HG03060 (cell line): ENCODE results near the gene PIK3R1.
A peak's percentile ranks its signal among the peaks of the same experiment; 100 is the strongest.

Source experiments
- ATAC-seq: cut with Tn5 transposase; IDR thresholded peaks from one replicate; pipeline ENCODE4 v1.9.1; 2021; ENCODE audit warnings: low read depth, moderate number of reproducible peaks; ENCODE audit not compliant: unreplicated experiment

PIK3R1 gene

GRCh38 chr5:68215208-68215897 lies at the start of gene PIK3R1:
Gene PIK3R1, plus strand, starts transcription at chr5:68215756. Its CDS starts 10,920 bp downstream, at chr5:68226676.
- ATAC-seq, result peak; percentile 52

GRCh38 chr5:68167195-68167651 lies 48.3 kb upstream of the PIK3R1 start:
- ATAC-seq, result no peak

DNA sequence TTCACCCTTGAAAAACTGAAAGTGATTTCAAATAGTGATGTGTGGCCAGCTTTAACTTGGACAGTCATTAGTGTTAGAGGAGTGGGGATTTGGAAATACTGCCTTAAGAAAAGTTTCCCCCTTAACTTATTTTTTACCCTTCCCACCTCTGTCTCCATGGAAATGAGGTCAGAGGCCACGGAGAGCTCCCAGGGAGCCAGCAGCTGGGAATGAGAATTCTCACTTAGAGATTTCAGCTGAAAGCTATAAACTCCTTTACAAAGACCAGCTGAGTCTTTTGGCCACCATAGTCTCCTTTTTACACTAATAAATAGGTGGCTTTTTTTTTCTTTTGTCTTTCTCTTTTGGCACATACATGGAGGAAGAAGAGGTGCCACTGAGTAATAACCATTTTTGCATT lies 45.7 kb upstream of the PIK3R1 start:
- ATAC-seq, result no peak

GRCh38 chr5:68170826-68171558 lies 44.6 kb upstream of the PIK3R1 start:
- ATAC-seq, result no peak

DNA sequence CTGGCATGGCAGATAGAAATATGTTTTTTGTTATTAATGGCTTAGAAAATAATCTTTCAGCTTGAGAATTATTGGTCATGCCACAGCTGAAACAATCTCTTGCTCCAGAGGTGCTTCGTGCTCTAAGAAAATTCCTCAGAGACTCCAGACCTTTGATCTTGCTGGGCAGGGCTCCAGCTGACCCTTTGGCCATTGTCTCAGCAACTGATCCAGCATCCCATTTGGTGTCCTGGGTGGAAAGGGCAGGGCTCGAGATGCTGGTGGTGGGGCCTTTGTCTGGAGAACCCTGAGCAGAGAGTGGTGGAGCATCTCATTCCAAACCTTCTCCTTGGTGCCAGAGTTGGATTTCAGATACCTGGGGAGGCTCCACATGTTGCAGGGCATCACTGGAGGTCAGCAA lies 43.2 kb upstream of the PIK3R1 start:
- no peak for ATAC-seq

GRCh38 chr5:68173007-68173406 lies 42.5 kb upstream of the PIK3R1 start:
- no peak for ATAC-seq

DNA sequence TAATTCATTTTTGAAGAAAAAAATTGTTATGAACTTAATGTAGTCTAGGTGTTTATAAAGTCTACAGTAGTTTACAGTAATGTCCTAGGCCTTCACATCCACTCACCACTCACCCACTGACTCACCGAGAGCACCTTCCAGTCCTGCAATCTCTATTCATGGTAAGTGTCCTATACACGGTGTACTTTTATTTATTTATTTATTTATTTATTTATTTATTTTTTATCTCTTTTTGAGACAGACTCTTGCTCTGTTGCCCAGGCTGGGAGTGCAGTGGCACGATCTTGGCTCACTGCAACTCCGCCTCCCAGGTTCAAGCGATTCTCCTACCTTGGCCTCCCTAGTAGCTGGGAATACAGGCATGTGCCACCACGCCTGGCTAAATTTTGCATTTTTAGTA lies 39.3 kb upstream of the PIK3R1 start:
- ATAC-seq, result no peak

GRCh38 chr5:68176802-68177479 lies 38.6 kb upstream of the PIK3R1 start:
- ATAC-seq, result no peak

DNA sequence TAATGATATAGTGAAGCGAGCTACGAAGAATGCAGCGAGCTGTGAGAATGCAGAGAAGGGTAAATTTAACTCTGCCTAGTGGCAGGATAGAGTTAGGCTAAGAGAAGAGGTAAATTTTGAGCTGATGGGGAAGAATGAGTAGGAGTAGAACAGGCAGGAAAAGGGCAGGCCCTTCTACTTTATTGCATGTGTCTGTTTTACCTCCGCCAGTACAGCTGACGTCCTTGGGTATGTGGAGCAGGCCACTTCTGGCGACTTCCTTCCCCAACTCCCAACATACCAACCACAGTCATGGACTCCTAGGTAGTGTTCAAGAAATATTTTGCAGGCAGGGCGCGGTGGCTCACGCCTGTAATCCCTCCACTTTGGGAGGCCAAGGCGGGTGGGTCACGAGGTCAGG lies 37.9 kb upstream of the PIK3R1 start:
- no peak for ATAC-seq

DNA sequence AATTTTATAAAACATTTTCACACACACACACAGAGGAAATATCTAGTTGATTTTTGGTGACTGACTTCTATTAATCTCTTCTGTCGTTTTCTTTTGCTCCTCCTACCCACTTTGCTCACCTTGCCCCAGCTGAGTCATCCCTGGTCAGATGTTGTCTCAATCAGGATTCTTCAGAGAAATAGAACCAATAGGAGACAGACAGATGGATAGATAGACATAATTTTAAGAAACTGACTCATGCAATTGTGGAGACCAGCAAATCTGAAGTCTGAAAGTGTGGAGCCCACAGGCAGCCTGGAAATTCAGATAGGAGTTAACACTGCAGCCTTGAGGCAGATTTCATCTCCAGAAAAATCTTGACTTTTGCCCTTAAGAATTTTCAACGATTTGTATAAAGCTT lies 37.0 kb upstream of the PIK3R1 start:
- ATAC-seq, result no peak

- ATAC-seq, result no peak
These were observed 35.2 kb upstream of the PIK3R1 start for GRCh38 chr5:68180121-68181038.

GRCh38 chr5:68181039-68181599 lies 34.4 kb upstream of the PIK3R1 start:
- no peak for ATAC-seq

DNA sequence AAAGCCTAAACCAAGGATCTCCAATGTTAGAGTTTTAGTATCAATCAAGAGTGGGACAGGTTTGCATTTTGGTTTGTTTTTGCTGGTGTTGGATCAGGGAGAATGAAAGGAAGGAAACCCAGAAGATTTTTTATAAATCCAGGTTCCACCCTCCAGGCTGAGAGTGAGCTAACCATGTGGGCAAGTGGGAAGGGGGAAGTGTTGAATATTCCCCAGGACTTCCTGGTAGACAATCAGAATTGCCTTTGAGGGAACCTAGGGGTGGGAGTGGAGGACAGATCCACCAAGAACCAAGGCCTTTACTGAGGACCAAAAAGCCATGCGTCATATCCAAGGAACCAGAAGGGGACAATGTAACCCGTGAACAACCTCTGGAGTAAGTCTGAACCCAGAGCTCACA lies 33.5 kb upstream of the PIK3R1 start:
- no peak for ATAC-seq

DNA sequence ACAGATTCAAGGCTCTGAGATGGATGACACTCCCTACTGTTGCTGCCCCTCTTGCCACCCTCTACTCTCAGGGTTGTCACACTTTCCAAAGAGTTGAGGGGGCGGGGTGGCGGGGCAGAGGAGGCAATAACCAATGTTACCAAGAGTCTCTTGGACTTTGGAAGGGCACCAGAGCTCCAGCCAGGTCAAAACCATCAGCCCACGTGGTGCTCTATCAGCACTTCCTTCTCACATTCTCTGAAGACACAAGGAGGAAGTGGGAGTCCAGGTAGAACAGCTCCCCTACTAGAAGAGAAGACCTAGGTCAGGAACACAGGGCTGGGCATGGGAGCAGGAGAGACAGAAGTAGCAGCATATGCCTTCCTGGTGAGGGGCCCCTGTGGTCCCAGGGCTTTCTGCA lies 33.0 kb upstream of the PIK3R1 start:
- no peak for ATAC-seq

DNA sequence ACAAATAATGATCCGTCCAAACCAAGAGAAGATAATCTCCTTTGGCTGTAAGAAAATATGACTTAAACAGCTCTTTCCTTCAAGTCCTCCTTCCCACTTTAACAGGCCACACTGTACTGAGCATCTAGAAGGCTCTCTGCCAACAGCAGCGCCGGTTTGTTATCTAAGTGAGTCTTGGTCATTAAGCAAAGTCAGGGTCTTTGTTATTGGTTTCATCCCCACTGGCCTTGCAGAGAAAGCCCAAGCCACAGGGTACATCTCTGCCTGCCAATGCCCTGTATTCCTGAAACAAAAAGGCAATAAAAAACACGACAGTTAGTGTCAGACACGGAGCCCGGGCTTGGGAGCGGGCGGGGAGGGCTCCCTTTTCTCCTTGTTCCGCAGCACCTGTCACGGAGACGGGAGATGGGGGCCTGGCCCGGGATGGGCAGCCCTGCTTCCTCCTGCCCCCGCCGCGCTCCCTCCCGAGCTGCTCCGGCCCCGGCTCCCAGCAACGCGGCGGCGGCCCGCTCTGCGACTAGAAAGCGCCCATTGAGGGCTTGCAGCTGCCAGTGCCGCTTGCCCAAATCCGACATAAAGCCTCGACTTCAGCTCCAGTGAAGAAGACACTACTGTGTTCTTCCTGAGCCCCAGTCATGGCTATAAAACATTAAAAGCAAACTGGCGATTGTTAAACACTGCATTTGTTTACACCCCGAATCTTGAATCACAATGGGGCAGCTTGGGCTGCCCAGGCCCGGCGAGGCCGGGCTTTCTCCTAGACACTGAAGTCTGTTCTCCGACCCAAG lies 28.1 kb upstream of the PIK3R1 start:
- ATAC-seq, result no peak

DNA sequence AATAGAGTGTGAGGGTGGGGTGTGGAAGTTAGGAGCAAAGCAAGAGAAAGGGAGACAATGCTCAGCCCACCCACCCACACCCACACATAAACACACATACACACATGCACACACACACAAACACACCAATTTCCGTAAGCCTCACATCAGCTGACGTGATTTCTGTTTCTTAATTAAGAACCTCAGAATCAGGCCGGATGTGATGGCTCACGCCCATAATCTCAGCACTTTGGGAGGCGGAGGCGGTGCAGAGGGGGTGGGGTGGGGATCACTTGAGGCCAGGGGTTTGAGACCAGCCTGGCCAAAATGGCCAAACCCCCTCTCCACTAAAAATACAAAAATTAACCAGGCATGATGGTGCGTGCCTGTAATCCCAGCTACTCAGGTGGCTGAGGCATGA lies 26.4 kb upstream of the PIK3R1 start:
- no peak for ATAC-seq

DNA sequence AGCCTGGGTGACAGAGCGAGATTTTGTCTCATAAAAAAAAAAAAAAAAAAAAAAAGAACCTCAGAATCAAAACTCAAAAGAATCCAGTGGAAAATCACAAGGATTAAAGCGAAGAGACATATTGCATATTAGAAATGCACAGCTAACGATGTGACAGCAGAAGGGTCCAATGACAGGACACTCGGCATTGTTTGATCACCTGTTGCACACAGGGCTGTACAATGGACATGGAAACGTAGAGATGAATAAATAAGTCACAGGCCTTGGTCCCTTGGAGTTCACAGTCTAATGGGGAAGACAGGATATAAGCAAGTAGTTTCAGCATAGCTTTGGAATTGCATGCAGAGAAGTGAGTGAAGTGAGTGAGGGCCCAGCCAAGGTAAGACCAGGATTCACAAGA lies 25.9 kb upstream of the PIK3R1 start:
- no peak for ATAC-seq

- ATAC-seq, result no peak
These were observed 24.9 kb upstream of the PIK3R1 start for GRCh38 chr5:68190619-68191018.

GRCh38 chr5:68191083-68191791 lies 24.3 kb upstream of the PIK3R1 start:
- ATAC-seq, result no peak
